Ovary (tissue), 3 donors: ENCODE results near the gene SWT1.

Source experiments
- CTCF ChIP-seq, 3 donors: fragments of 450-650 bp in 2 of 3; fragments of 200-600 bp in 1 of 3; IDR thresholded peaks; one replicate each; pipeline versions ENCODE4 v1.5.1 to v1.8.0; 2016 to 2022; ENCODE audit warnings: antibody characterized with exemption in 3 of 3, mild to moderate bottlenecking in 1 of 3
- EP300 ChIP-seq: sonication (generic); formaldehyde crosslinking; IDR thresholded peaks from one replicate; pipeline ENCODE4 v1.6.1; 2017; ENCODE audit warnings: antibody characterized with exemption
- POLR2A ChIP-seq: fragments of 450-650 bp; IDR thresholded peaks from one replicate; pipeline ENCODE4 v1.6.1; 2017; ENCODE audit warnings: antibody characterized with exemption, mild to moderate bottlenecking, moderate library complexity
- donor health status: DM: no; HTN: no; CAD: no.

- TF ChIP-seq POLR2A (no peak), CTCF (IDR thresholded peaks at IDR 0.05) (no peak), EP300 (no peak)
Measured at GRCh38 chr1:185279571-185279970, 122.6 kb downstream of the SWT1 start.
